ENCODE measurements around the gene ZNF790. TPM values are rescaled to one million over a fixed set of nuclear protein-coding genes. Genes with fewer than 3 reads are reported as not detected.

ZNF790 gene
- total RNA-seq, 1 donor from 2014 or later: 17.0 TPM

- Histone ChIP-seq H3K4me3 (peak overlapping the region; percentile 39 to 53), H3K27ac (peak overlapping the region; percentile 17 to 44), H3K27me3 (no peaks in the 10 kb centered on the region), H3K36me3 (no peaks in the 10 kb centered on the region), H3K9me3 (peaks cover 0 to 19% of the 10 kb centered on the region in 2 donors), H3K4me1 (peaks cover 0 to 6% of the 10 kb centered on the region in 2 donors)
- intact Hi-C loops (cut with DNase I): loop anchor here (10.0 kb wide), 1 partner anchor 539 kb away; no protein-coding TSS in a partner anchor
- peak in 1 of 2 donors; percentile 63 for DNase-seq (ENCODE audit: low spot score in 2 of 2)
- TF ChIP-seq, protein P1, sequence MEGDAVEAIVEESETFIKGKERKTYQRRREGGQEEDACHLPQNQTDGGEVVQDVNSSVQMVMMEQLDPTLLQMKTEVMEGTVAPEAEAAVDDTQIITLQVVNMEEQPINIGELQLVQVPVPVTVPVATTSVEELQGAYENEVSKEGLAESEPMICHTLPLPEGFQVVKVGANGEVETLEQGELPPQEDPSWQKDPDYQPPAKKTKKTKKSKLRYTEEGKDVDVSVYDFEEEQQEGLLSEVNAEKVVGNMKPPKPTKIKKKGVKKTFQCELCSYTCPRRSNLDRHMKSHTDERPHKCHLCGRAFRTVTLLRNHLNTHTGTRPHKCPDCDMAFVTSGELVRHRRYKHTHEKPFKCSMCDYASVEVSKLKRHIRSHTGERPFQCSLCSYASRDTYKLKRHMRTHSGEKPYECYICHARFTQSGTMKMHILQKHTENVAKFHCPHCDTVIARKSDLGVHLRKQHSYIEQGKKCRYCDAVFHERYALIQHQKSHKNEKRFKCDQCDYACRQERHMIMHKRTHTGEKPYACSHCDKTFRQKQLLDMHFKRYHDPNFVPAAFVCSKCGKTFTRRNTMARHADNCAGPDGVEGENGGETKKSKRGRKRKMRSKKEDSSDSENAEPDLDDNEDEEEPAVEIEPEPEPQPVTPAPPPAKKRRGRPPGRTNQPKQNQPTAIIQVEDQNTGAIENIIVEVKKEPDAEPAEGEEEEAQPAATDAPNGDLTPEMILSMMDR (IDR thresholded peaks at IDR 0.05): no peak
These were observed 62.4 kb downstream of the ZNF790 start for GRCh38 chr19:36775768-36776167.

- TF ChIP-seq, protein P1 (IDR thresholded peaks at IDR 0.05): no peak
- peak overlapping the region in 1 of 2 donors; percentile 86 for H3K27ac ChIP-seq
- no peak for DNase-seq (ENCODE audit: low spot score in 2 of 2)
- H3K4me1 ChIP-seq: peaks cover 0 to 6% of the 10 kb centered on the region in 2 donors
- intact Hi-C loops (cut with DNase I): loop anchor here (1.0 to 10.0 kb wide), 10 partner anchors 24 to 542 kb away; partner anchors contain the start of genes ZNF260, ZNF383, ZNF420 and ZNF461
- H3K27me3 ChIP-seq: no peaks in the 10 kb centered on the region
- H3K4me3 ChIP-seq: peak overlapping the region; percentile 69 to 82
- no peaks in the 10 kb centered on the region for H3K36me3 ChIP-seq
- H3K9me3 ChIP-seq: peaks cover 0 to 36% of the 10 kb centered on the region in 2 donors
These were observed 65.0 kb downstream of the ZNF790 start for GRCh38 chr19:36773223-36773579.

DNA sequence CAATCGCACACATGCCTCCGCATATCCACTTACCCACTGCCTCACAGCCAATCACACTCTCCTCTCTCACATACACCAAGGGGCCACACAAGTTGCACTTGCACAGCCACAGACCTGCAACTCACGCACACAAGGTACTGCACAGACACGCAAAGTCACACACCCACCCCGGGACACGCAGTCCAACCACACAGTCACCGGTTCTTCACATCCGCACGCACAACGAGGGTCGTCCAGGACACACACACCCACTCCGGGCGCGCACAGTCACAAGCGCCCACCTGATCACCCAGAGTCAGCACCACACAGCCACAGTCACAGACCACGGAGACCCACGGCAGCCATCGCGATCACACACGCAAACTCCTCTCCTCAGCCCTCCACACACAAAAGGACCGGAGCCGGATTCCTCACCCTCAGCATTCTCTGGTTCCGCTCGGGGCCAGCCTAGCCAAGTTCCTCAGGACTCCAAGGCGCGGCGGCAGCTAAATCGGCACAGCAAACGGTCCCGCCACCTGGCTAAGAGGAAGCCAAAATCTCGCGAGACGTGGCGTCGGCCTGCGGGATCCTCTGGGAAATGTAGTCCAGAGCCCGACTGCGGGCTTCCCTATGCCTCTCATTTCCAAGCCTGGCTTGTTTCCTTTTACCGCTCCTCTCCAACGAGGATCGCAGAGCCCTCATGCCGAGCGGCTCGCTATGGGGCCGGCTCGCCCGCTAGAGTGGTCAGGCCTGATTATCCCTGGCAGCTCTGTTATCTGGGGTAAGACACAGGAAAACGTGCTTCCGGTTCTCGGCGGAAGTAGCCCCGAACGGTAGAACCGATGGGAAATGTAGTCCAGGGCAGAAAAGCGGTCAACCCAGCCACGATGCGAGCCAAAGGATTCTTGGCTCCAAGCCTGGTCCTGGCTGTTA, 65.6 kb downstream of the ZNF790 start, which contains the start of gene ZNF850:
Gene ZNF850, minus strand, starts transcription at position 497 of the 912 bp plus-strand sequence. CDS start 10,201 bp downstream, outside the sequence.
- peaks cover 0 to 6% of the 10 kb centered on the region in 2 donors for H3K4me1 ChIP-seq
- peak within 1 kb of the TSS; percentile 74 to 86 for H3K27ac ChIP-seq
- DNase-seq (ENCODE audit: low spot score in 2 of 2): peak; percentile 83 to 95
- intact Hi-C loops (cut with DNase I): loop anchor here (1.0 to 10.0 kb wide), 11 partner anchors 25 to 542 kb away; partner anchors contain the start of genes ZNF260, ZNF345, ZNF383 and ZNF420
- peaks cover 3 to 40% of the 10 kb centered on the region in 2 donors for H3K9me3 ChIP-seq
- peak within 1 kb of the TSS; percentile 69 to 82 for H3K4me3 ChIP-seq
- H3K27me3 ChIP-seq: no peaks in the 10 kb centered on the region
- H3K36me3 ChIP-seq: no peaks in the 10 kb centered on the region
- TF ChIP-seq, protein P1 (IDR thresholded peaks at IDR 0.05): no peak

DNA sequence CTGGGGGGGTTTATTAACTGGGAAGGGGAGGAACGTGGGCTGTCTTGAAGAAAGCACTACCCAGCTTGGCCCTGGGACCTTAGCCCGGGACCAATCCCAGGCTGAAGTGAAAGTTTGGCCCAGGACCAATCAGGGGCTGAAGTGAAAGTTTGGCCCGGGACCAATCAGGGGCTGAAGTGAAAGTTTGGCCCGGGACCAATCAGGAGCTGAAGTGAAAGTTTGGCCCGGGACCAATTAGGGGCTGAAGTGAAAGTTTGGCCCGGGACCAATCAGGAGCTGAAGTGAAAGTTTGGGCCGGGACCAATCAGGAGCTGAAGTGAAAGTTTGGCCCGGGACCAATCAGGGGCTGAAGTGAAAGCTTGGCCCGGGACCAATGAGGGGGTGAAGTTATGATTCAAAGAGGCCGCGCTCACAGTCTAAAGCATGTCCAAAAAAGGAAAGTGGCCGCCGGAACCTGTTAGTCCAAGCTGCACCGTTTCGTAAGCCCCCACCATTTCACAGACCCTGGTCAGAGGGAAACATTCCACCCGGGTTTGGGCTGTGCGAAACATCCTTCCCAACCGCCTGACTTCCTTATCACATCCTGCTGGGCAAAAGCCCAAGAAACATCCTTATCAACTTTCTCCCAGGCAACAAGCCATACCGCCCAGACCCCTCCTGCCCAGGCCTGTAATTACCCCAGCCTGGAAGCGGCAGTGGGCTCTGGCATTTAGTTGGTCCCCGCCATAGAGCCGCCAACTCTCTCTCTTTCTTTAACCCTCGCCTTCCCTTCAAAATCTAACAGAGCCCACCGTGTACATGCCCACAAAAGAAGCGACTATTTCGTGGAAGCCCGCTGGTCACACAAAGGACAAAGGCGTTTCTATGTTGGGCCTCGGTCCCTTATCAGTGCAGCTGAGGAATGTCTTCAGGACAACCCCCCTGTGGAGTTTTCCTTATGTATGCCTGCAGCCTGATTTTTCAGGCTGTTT, 66.6 kb downstream of the ZNF790 start:
- Histone ChIP-seq H3K9me3 (peaks cover 5 to 40% of the 10 kb centered on the region in 2 donors), H3K27me3 (no peaks in the 10 kb centered on the region), H3K27ac (peak overlapping the region; percentile 74 to 86), H3K4me3 (peak overlapping the region; percentile 69 to 82), H3K4me1 (peaks cover 0 to 6% of the 10 kb centered on the region in 2 donors), H3K36me3 (peaks cover 0 to 5% of the 10 kb centered on the region in 2 donors)
- DNase-seq (ENCODE audit: low spot score in 2 of 2): peak in 1 of 2 donors; percentile 81
- intact Hi-C loops (cut with DNase I): loop anchor here (1.0 to 10.0 kb wide), 10 partner anchors 67 to 543 kb away; partner anchors contain the start of genes ZNF260, ZNF345, ZNF383 and ZNF420
- TF ChIP-seq, protein P1 (IDR thresholded peaks at IDR 0.05): no peak

Other genes starting within 250 kb of the ZNF790 start
- gene ZNF382, start 233.1 kb downstream of the ZNF790 start, total RNA-seq: 0.32 TPM
- not detected for gene ZNF461, start 171.6 kb downstream of the ZNF790 start, total RNA-seq
- 3.7 TPM for gene ZNF567, start 150.8 kb downstream of the ZNF790 start, total RNA-seq
- 5.1 TPM for gene ZNF850, start 65.6 kb downstream of the ZNF790 start, total RNA-seq
- 8.0 TPM for gene ZNF345, start 12.5 kb upstream of the ZNF790 start, total RNA-seq
- gene ZNF829, start 77.9 kb upstream of the ZNF790 start, total RNA-seq: 1.2 TPM
- gene ZNF568, start 77.9 kb upstream of the ZNF790 start, total RNA-seq: 2.4 TPM
- gene ZNF420, start 240.0 kb upstream of the ZNF790 start, total RNA-seq: 69.9 TPM

Data from ascending aorta (tissue), 2 donors.